ENCODE data around the gene PLK1.
A peak's percentile ranks its signal among the peaks of the same experiment; 100 is the strongest.
"Not testable (repeated sequence)": the region's sequence is repeated elsewhere in the genome, so short reads cannot be mapped to it uniquely, and the experiment has no call there.

PLK1 gene
- total RNA-seq: 1.1 to 6.0 (median 4.1) reads per million in 4 experiments

- DNase-seq: peak; percentile 32
Observed at GRCh38 chr16:23678430-23679273, at the start of gene PLK1. Gene PLK1, plus strand, starts transcription at chr16:23678889. Its CDS starts 44 bp downstream, at chr16:23678933.

DNA sequence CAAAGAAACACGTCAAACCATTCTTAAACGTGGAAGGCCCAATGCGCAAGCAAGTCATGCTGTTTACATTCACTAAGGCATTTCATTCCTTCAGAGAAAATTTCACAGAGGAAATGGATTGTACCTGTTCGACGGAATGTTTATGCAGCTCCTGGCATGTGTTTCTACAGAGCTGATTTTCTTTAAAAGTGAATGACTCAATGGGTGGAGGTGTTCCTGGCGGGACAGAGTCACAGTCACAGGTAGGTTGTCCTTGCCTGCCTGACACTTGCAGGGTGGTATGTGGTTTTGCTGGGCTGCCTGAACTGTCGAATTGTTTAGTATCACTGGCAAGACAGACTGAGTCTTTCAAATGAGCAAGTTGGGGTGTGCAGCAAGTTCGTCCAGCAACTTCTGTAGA lies 49.2 kb upstream of the PLK1 start:
- DNase-seq: no peak

DNA sequence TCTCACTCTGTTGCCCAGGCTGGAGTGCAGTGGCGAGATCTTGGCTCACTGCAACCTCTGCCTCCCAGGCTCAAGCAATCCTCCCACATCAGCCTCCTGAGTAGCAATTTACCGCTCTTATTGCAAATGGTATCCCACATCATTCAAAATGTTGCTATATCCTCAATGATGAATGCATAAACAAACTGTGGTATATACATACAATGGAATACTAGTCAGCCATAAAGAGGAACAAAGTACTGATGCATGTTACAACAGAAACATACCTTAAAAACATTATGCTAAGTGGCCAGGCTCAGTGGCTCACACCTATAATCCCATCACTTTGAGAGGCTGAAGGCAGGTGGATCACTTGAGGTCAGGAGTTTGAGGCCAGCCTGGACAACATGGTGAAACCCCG lies 46.8 kb upstream of the PLK1 start:
- not testable (repeated sequence) for DNase-seq

DNA sequence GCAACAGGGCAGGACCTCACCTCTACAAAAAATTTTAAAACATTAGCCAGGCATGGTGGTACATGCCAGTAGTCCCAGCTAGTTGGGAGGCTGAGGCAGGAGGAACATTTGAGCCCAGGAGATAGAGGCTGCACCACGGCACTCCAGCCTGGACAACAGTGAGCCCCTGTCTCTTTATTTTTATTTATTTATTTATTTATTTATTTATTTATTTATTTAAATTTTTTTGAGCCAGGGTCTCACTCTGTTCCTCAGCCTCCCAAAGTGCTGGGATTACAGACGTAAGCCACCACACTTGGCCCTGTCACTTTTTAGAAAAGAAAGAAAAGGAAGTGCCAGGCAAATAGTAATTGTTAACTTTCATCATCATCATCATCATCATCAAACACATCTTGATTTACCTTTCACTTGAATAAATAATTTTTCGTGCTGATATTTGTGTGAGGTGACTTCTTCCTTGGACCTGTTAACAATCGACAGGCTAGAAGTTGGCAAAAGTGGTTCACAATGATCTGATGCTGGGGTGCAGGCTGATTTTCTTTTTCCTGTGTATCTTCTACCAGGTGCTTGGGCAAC lies 44.1 kb upstream of the PLK1 start:
- DNase-seq: no peak

- no peak for DNase-seq
Observed at GRCh38 chr16:23635958-23636357, 42.7 kb upstream of the PLK1 start.

DNA sequence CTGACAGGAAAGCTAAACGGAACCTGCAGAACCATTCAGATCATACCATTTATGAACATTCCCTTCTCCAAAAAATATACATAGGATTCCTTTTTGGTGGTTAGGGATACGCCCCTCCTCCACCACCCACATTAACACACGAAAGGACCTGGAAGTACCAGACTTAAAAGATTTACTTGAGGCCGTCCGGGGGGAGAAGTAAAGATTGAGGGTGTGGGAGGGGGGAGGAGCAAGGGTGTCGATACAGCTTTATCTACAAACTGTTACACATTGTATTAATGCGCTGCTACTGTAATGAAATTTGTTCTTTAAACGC lies 38.1 kb upstream of the PLK1 start:
- DNase-seq: no peak

DNA sequence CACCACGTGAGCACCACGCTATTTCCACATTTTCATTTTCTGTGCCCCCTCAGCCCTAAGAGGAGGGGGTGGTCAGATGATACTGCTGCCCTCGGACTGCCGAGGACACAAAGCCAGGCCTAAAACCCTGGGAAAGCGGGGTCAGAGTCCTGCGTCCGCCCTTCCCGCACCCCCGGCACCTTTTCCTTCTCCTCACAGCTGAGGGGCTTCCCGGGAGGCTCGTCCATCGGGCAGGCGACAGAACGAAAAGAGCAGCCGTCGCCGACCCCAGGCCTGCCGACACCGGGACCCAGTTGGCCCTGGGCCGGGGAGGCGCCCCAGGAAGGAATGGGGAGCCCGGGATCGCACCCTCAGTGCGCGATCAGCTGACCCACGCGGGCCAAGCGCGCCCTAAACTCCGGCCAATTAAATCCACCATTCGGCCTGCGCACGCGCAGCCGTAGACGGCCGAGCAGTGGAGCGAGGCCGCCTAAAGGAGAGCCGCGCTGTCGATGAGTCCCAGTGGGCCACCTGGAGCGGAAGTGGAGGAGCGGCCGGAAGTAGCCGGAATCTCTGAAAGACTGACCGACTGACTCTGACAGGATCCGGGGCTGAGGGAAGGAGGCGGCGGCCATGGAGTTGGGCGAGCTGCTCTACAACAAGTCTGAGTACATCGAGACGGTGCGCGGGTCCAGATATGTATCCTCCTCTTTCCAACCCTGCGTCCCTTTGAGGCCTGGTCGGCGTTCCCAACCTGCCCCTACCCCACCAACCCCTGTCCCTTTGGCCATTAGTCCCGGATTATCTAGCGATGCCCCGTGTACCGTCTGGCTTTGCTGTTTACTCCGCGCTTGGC lies 37.5 kb upstream of the PLK1 start, which contains the start of the genes DCTN5 and PALB2:
Gene DCTN5 (plus strand): TSS at position 536 of the 835 bp plus-strand sequence. CDS start 77 bp downstream, at position 613.
Gene PALB2 (minus strand): TSS at position 380 of the 835 bp plus-strand sequence. CDS start 153 bp downstream, at position 227.
- DNase-seq: peak; percentile 75

DNA sequence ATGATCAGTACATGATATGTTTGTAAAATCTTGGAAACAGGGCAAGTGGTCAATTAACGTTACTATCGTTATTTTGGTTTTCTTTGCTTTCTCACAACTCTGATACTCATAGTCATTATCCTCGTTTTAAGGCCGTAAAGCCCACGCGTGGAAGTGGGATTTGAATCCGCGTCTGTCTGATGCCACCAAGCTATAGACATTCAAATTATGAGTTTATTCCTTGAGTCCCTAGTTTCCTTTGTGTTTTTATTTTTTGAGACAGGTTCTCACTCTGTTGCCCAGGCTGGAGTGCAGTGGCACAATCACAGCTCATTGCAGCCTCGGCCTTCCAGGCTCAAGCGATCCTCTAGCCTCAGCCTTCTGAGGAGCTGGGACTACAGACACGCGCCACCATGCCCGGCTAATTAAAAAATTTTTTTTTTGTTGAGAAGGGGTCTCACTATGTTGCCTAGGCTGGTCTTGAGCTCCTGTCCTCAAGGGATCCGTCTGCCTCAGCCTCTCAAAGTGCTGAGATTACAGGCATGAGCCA lies 36.4 kb upstream of the PLK1 start:
- DNase-seq: no peak

DNA sequence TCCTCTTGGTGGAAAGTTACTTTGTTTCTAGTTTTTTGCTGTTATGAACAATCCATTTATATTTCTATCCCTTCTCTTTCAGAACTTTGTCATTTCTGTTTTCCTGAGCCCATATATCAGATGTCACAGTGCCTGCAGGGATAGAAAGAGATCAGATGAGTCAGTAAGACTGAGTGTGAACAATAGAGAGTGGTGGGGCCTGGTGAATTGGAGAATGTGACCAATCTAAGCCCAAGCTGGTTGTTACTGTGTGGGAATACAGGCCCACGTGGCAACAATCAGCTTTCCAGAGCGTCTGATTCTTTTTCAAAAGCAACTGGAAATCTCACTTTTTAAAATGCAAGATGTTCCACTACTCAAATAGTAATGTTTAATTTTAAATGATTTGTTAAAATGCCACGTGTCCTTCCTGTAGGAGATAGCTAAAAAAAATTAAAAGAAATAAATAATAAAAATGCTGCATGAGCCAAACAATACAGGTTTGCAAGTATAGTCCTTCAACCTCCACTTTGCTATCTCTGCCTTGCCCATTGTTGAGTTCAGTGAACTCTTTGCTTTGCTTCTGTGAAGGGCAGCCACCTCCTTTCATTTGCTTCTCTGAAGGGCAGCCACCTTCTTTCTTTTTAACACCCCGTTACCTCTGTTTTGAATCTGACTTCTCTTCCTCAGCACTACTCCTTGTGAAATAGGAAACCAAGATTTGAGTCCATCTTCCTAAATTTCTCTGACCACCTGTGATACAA lies 27.8 kb upstream of the PLK1 start:
- DNase-seq: no peak

- no peak for DNase-seq
Observed at GRCh38 chr16:23651943-23652468, 26.7 kb upstream of the PLK1 start.

GRCh38 chr16:23663918-23664317 lies 14.8 kb upstream of the PLK1 start:
- no peak for DNase-seq

DNA sequence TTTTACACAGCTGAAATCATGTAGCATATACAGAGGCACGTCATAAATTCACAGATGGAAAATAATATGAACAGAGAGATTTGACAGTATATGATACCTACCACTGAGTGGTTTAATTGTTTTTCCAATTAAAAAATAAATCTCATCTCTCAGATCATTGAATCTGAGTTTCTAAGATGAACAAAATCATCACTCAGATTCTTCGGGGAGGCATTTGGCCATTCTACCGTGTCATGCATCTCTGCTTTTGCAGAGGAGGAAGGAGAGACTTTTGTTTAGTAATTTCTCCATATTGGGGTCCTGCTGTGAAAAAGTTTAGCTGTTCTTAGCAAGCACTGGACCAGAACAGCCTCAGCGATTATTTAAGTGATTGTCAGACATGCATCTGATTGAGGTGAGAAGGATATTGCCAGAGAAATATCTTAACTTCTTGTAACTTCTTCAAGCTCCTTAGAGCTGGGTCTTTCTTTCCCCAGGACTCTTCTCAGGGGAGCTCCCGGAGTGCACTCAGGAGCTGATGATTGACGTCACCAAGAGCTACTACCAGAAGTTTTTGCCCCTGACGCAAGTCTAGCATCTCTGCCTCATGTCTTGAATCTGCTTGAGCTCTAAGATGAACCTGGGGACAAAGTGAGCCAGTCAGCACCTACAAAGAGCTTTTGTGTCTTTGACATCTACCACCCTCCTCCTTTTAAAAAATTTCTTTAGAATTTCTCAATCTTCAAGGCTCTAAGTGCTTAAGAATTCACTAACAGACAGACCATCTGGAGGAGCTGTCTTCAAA lies 11.9 kb upstream of the PLK1 start:
- no peak for DNase-seq

DNA sequence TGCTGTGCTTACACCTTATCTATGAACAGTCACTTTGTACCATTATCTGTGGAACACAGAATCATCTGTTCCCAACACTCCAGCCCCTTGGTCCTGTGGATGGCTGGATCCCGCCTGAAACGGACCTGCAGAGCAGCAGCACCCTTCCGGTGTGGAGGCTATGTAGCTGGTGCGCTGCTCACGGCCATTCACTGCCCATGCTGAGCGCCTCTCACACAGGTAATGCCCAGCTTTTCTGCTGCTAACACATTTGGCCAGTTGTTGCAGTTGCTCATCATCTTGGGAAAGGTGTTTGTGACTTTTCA lies 11.4 kb upstream of the PLK1 start:
- no peak for DNase-seq

- no peak for DNase-seq
Observed at GRCh38 chr16:23668225-23668624, 10.5 kb upstream of the PLK1 start.

- DNase-seq: no peak
Observed at GRCh38 chr16:23668873-23669272, 9.8 kb upstream of the PLK1 start.

GRCh38 chr16:23670137-23670776 lies 8.4 kb upstream of the PLK1 start:
- DNase-seq: no peak

DNA sequence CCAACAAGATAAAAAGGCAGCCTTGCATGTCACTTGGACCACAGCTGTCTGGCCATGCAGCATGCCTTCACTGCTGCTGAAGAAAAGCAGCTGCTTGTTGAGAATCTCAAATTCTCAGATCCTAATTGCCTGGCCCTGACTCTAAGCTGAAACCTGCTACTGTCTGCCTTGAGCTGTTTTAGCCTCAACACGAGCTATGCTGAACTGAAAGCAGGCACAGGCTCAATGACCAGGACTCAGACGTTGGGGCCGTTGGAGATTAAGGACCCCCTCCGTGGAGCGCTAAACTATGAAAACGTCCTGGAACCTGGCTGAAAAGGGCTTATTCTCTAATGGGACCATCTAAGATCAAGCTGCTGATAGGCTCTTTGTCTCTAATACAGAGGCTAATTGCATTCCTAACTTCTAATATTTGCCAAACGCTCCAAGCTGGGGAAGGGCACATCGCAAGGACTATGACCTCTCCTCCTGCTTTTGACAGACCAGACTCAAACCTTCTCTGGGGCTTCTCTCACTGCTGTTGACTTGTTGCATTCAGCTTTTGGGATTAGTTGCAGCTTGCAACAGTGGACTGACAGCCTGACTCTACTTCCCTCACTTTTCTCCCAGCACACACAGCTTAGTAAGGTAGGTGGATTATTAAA lies 4.6 kb upstream of the PLK1 start:
- no peak for DNase-seq

GRCh38 chr16:23676924-23677480 lies 1.7 kb upstream of the PLK1 start:
- DNase-seq: no peak

- no peak for DNase-seq
Observed at GRCh38 chr16:23679274-23679985, 741 bp downstream of the PLK1 start.

DNA sequence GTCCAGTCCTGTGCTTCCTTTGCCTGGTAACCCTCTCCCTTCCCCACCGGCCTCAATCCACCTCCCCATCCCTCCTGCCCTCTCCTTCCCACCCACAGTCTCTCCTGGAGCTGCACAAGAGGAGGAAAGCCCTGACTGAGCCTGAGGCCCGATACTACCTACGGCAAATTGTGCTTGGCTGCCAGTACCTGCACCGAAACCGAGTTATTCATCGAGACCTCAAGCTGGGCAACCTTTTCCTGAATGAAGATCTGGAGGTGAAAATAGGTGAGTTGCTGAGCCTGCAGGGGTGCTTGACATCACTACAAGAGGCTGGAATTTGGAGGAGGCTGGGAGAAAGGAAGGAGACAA lies 1.3 kb downstream of the PLK1 start:
- no peak for DNase-seq

Data from effector CD8-positive, alpha-beta T cell (primary cell).